Stomach (tissue), 9 donors: ENCODE data around the gene CFAP52. TPM values are rescaled to one million over a fixed set of nuclear protein-coding genes. Genes with fewer than 3 reads are reported as not detected.

Experiments
- DNase-seq, 2 donors: peaks; one replicate each; pipeline versions ENCODE4 v3.0.0 to v3.0.0-alpha.2; 2013 to 2019
- H3K27ac ChIP-seq, 5 donors: fragments of 200-600 bp in 4 of 5; sonication (generic) in 4 of 5; one replicate each; pipeline ENCODE4 v1.5.1; 2013 to 2019; ENCODE audit warnings: mild to moderate bottlenecking in 1 of 5, moderate library complexity in 1 of 5
- H3K27me3 ChIP-seq, 3 donors: fragments of 200-600 bp; sonication (generic); one replicate each; pipeline ENCODE4 v1.5.1; 2017 to 2019; ENCODE audit warnings: mixed run types in 1 of 3
- H3K36me3 ChIP-seq, 4 donors: fragments of 200-600 bp; sonication (generic); 1 replicate in 3 of 4; 2 replicates in 1 of 4; pipeline ENCODE4 v1.5.1; 2016 to 2019
- H3K4me1 ChIP-seq, 4 donors: fragments of 200-600 bp; sonication (generic); one replicate each; pipeline ENCODE4 v1.5.1; 2016 to 2019
- H3K4me3 ChIP-seq, 4 donors: fragments of 200-600 bp; sonication (generic) in 3 of 4; one replicate each; pipeline ENCODE4 v1.5.1; 2016 to 2019; ENCODE audit warnings: mild to moderate bottlenecking in 1 of 4
- H3K9me3 ChIP-seq, 4 donors: fragments of 200-600 bp; sonication (generic); one replicate each; pipeline ENCODE4 v1.5.1; 2016 to 2019
- CTCF ChIP-seq, 7 experiments: fragments of 450-650 bp in 4 of 7; fragments of 200-600 bp in 3 of 7; sonication (generic) in 3 of 7; IDR thresholded peaks; one replicate each; pipeline ENCODE4 v1.5.1; 2016 to 2019; ENCODE audit warnings: antibody characterized with exemption in 7 of 7, control low read depth in 2 of 7, mild to moderate bottlenecking in 1 of 7
- EP300 ChIP-seq: sonication (generic); formaldehyde crosslinking; IDR thresholded peaks from one replicate; pipeline ENCODE4 v1.6.1; 2017; ENCODE audit warnings: antibody characterized with exemption
- POLR2A ChIP-seq, 4 donors: fragments of 450-650 bp; IDR thresholded peaks; one replicate each; pipeline ENCODE4 v1.6.1; 2016; ENCODE audit warnings: antibody characterized with exemption in 4 of 4, control low read depth in 2 of 4, mild to moderate bottlenecking in 1 of 4, moderate library complexity in 1 of 4
- POLR2AphosphoS5 ChIP-seq, 3 donors: sonication (generic); formaldehyde crosslinking; IDR thresholded peaks; one replicate each; pipeline ENCODE4 v1.6.1; 2016; ENCODE audit warnings: antibody characterized with exemption in 3 of 3
- WGBS, 5 donors: extraction: QIAGEN DNeasy Blood & Tissue Kit in 3 of 5; methylation state at CpG; one replicate each; pipeline versions ENCODE4 v1.1.5 to v1.1.7; 2013 to 2018; 5-methylcytosine and 5-hydroxymethylcytosine counted together
- intact Hi-C: fragments of 100-400 bp; cut with DNase I; formaldehyde crosslinking; loops from one replicate; pipeline ENCODE4 v1.15.1; 2023; ENCODE audit warnings: low total_unique reads
- polyA plus RNA-seq, 3 donors: library from polyadenylated mRNA; stranded (reverse); fragments of 200-250 nt; gene quantifications; one replicate each; pipeline ENCODE4 v1.2.3, GENCODE V29; 2013
- total RNA-seq, 5 donors: library from RNA; depleted of rRNA; stranded (reverse); fragments of >200 nt; gene quantifications; one replicate each; pipeline versions ENCODE4 v1.1.0 to v1.2.3, GENCODE V29; 2014 to 2016
- donor health status: healthy with polysubstance abuse.
- donor health status: Bipolar disorder and iron deficiency.
- donor health status: healthy.

CFAP52 gene
- total and polyA plus RNA-seq, 8 donors, result not detected

- TF ChIP-seq EP300 (no peak), POLR2AphosphoS5 (IDR thresholded peaks at IDR 0.05) (no peak), CTCF (IDR thresholded peaks at IDR 0.05) (no peak), POLR2A (IDR thresholded peaks at IDR 0.05) (no peak)
- Histone ChIP-seq H3K27me3 (no peaks in the 10 kb centered on the region), H3K9me3 (no peaks in the 10 kb centered on the region), H3K27ac (no peak overlapping the region), H3K36me3 (peaks cover 0 to 17% (median 14%) of the 10 kb centered on the region in 4 donors), H3K4me3 (no peak overlapping the region), H3K4me1 (peaks cover 0 to 14% (median 6%) of the 10 kb centered on the region in 4 donors)
- DNase-seq, result no peak
- intact Hi-C loops, result no loop called here
- WGBS, 5 donors, result 80 to 95% (median 93%) methylated on average over 4 of the region's 4 CpGs
These were observed 37.8 kb upstream of the CFAP52 start for GRCh38 chr17:9538626-9539025.

DNA sequence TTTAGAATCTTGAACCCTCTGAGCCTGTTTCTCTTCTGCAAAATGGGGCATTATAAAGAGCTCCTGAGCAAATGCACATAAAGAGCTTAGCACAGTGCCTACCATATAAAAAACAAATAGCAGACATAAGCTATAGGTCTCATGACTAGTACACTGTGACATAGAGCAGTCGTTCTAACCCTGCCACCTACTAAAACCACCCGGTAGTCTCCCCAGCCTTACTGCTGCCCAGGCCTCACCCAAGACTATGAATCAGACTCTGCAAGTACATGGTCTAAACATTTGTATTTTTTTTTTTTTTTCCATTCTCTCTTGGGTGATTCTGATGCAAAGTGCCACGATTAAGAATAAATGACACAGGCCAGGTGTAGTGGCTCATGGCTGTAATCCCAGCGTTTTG, 34.7 kb upstream of the CFAP52 start:
- Histone ChIP-seq H3K9me3 (no peaks in the 10 kb centered on the region), H3K4me1 (peaks cover 0 to 10% (median 6%) of the 10 kb centered on the region in 4 donors), H3K4me3 (no peak overlapping the region), H3K36me3 (peaks cover 0 to 28% (median 25%) of the 10 kb centered on the region in 4 donors), H3K27ac (no peak overlapping the region), H3K27me3 (no peaks in the 10 kb centered on the region)
- 92 to 96% (median 96%) methylated on average over 4 of the region's 4 CpGs for WGBS, 5 donors
- intact Hi-C loops, result no loop called here
- DNase-seq, result no peak
- no peak for TF ChIP-seq EP300
- TF ChIP-seq POLR2A (IDR thresholded peaks at IDR 0.05), result no peak
- no peak for TF ChIP-seq POLR2AphosphoS5 (IDR thresholded peaks at IDR 0.05)
- no peak for TF ChIP-seq CTCF (IDR thresholded peaks at IDR 0.05)

DNA sequence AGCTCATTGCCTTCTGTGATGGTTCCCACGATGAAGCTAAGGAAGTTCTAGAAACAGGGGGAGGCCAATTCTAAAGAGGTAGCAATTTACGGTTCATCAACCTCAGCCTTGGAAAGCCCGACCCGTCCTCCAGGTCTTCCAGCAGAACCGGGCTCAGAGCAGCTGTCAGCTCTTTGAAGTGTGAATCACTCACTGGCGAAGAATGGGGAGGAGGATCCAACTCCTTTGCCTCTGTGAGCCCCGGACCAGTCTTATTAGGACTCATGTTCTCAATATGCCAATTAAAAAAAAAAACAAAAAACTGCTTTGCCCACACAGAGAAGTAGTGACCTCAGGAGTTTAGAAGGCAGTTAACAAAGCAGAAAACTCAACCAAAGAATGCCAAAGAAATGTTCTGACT, 32.2 kb upstream of the CFAP52 start:
- H3K36me3 ChIP-seq, result peaks cover 0 to 28% (median 25%) of the 10 kb centered on the region in 4 donors
- H3K27ac ChIP-seq, result no peak overlapping the region
- no peaks in the 10 kb centered on the region for H3K4me1 ChIP-seq
- no peak for DNase-seq
- no peaks in the 10 kb centered on the region for H3K27me3 ChIP-seq
- H3K9me3 ChIP-seq, result no peaks in the 10 kb centered on the region
- intact Hi-C loops, result no loop called here
- no peak for TF ChIP-seq EP300
- TF ChIP-seq CTCF (IDR thresholded peaks at IDR 0.05), result no peak
- no peak for TF ChIP-seq POLR2AphosphoS5 (IDR thresholded peaks at IDR 0.05)
- TF ChIP-seq POLR2A (IDR thresholded peaks at IDR 0.05), result no peak
- 83 to 95% (median 92%) methylated on average over 7 of the region's 7 CpGs for WGBS, 5 donors
- H3K4me3 ChIP-seq, result no peak overlapping the region

DNA sequence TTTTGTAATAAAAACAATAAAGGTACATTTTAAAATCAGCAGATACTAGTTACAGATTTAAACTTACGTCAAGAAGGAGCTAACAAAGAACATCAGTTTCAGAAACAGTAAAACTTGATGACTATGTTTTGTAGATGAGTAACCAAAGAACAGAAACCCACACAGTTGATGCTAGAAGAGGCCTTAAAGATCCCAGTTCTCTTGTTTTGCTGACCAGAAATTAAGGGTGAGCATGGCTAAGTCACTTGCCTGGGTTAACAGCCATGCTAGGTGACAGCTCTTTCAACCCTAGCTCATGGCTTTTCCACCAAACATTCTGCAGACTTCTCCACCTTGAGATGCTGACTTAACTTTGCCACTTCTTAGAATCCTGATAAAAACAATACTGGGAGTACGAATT, 27.2 kb upstream of the CFAP52 start:
- DNase-seq, result no peak
- Histone ChIP-seq H3K36me3 (peaks cover 0 to 30% (median 13%) of the 10 kb centered on the region in 4 donors), H3K4me1 (peaks cover 0 to 4% (median 0%) of the 10 kb centered on the region in 4 donors), H3K27ac (no peak overlapping the region), H3K27me3 (no peaks in the 10 kb centered on the region), H3K9me3 (no peaks in the 10 kb centered on the region), H3K4me3 (no peak overlapping the region)
- intact Hi-C loops, result no loop called here
- no peak for TF ChIP-seq EP300
- TF ChIP-seq POLR2A (IDR thresholded peaks at IDR 0.05), result no peak
- no peak for TF ChIP-seq CTCF (IDR thresholded peaks at IDR 0.05)
- TF ChIP-seq POLR2AphosphoS5 (IDR thresholded peaks at IDR 0.05), result no peak
- WGBS, 5 donors, result 88 to 96% (median 92%) methylated on average over 2 of the region's 2 CpGs
